GM10847 (cell line): ENCODE data around the gene KIF3B.

Source experiments
- POLR2A ChIP-seq: IDR thresholded peaks from 2 replicates; pipeline ENCODE4 v1.6.1; 2011; ENCODE audit not compliant: insufficient read length; ENCODE audit errors: extremely low read depth

The KIF3B gene

GRCh38 chr20:32238483-32239425 lies 38.7 kb upstream of the KIF3B start:
- TF ChIP-seq POLR2A = no peak

GRCh38 chr20:32240205-32240604 lies 37.2 kb upstream of the KIF3B start:
- no peak for TF ChIP-seq POLR2A

DNA sequence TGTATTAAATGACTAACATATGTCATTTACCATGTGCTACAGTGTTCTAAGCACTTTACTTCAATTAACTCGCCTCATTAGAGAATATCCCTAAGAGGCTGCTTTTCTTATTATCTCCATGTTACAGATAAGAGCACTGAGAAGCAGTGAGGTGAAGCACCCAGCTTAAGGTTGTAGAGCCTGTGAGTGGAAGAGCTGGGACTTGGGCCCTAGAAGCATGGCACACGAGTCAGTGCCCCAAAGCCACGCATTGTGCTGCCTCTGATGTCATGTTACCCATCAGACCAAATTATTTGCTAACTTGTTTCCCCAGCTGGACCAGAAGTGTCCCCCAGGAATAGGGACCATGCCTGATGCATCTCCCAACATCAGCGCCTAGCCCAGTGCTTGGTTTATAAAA lies 35.6 kb upstream of the KIF3B start:
- TF ChIP-seq POLR2A = no peak

- TF ChIP-seq POLR2A = no peak
Measured at GRCh38 chr20:32244150-32244823, 33.2 kb upstream of the KIF3B start.

DNA sequence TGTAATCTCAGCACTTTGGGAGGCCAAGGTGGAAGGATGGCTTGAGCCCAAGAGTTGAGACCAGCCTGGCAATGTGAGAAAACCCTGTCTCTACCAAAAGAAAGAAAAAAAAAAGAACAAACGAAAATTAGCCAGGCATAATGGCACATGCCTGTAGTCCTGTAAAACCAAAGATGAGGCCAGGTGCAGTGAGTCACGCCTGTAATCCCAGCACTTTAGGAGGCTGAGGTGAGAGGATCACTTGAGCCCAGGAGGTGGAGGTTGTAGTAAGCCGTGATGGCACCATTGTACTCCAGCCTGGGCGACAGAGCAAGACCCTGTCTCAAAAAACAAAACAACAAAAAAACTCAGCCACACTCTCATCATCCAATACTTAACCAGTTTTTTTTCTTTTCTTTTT lies 32.5 kb upstream of the KIF3B start:
- TF ChIP-seq POLR2A = no peak

- TF ChIP-seq POLR2A = no peak
Measured at GRCh38 chr20:32248043-32248442, 29.4 kb upstream of the KIF3B start.

DNA sequence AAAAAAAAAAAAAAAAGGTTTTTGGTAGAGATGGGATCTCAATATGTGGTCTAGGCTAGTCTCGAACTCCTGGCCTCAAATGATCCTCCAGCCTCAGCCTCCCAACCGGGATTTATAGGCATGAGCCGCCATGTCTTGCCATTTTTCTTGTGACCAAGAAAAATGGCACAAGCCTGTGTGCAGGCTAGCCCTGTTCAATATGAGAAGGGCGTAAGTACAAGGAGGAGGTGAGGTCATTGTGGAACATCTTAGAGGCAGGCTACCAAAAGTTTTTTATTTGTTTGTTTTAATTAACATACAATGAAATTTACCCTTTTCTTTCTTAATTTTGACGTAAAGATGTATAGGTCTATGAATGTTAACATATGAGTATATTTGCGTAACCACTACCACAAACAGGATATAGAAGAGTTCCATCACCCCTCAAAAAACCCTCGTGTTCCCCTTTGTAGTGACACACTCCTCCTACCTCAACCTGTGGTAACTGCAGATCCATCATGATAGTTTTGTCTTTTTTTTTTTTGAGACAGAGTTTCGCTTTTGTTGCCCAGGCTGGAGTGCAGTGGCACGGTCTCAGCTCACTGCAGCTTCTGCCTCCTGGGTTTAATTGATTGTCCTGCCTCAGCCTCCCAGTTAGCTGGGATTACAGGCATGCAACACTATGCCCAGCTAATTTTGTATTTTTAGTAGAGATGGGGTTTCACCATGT lies 28.3 kb upstream of the KIF3B start:
- TF ChIP-seq POLR2A = no peak

DNA sequence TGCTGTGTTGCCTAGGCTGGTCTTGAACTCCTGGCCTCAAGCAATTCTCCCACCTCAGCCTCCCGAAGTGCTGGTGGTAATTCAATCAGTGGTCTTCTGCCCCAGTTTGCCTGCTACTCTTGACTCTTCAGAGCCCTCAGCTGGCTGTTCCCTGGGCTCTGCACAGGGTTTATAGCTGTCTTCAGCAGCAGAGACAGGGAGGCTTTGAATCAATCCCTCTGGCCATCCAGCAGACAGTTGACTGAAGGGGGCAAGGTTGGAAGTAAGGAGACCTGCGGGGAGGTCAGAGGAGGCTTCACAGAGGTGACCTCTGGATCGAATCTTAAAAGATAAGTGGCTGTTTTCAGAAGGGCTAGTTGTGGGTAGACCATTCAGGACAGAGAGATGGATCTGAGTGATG lies 26.0 kb upstream of the KIF3B start:
- no peak for TF ChIP-seq POLR2A

DNA sequence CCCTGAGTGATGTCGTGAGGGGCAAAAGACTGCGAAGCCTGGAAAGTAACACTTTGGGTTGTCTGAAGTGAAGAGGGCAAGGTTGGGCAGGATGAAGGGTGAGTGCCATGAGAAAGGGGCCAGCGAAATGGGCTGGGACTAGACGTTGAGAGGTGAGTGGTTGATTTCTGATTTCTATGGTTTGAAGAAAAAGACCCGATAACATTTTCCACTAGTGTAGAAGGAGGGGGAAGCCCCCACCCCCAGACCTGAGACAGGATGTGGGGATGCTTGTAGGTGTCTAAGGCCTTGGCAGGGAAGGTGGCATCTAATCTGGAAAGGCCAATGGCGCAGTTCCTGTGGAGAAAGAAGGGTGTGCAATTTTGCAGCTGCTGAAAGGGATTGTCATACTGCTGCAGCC lies 25.3 kb upstream of the KIF3B start:
- no peak for TF ChIP-seq POLR2A

DNA sequence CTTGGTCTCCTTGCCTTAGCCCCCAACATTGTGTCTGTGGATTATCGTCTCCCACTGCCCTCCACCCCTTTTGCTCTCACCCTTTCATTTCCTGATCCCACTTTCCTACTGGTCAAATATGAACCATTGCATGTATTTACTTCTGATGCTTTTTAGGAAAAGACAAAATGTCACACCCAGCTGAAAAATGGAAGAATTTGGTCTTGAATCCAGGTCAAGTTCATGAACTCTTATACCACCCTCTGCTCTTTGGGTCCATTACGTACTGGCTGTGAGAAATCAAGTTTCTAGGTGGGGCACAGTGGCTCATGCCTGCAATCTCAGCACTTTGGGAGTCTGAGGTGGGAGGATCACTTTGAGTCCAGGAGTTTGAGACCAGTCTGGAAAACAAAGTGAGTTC lies 15.8 kb upstream of the KIF3B start:
- TF ChIP-seq POLR2A = no peak

DNA sequence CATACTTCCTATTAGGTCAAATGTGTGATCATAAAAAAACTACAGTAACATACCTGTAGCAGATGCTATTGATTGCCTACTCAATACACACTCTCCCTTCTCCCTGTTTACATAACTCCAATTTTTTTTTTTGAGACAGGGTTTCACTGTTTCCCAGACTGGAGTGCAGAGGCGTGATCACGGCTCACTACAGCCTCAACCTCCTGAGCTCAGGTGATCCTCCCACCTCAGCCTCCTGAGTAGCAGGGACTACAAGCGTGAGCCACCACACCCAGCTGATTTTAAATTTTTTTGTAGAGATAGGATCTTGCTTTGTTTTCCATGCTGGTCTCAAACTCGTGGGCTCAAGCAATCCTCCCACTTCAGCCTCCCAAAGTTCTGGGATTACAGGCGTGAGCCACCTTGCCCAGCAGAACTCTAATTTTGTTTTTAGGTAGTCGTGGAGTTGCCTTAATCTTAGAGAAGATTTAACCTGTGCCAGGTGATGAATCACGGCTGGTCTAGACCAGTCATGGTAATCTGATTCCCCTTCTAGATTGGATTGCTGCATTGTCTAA lies 14.0 kb upstream of the KIF3B start:
- no peak for TF ChIP-seq POLR2A

DNA sequence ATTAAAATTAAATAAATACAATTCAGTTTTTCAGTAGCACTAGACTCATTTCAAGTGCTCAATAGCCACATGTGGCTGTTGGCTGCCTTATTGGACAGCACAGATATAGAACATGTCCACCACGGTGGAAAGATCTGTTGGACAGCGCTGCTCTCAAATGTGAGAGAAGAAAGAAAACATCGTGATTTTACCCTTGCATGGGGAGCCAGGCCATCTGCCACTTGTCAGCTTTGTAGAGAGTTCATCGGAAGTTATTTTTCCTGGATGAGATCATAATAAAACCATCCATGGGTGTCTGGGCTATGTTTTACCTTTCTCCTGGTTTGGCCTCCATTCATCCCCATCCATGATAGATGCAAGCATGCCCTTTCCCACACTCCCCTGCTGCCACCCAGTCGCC lies 5.8 kb upstream of the KIF3B start:
- no peak for TF ChIP-seq POLR2A

GRCh38 chr20:32274359-32274758 lies 3.1 kb upstream of the KIF3B start:
- TF ChIP-seq POLR2A = no peak

DNA sequence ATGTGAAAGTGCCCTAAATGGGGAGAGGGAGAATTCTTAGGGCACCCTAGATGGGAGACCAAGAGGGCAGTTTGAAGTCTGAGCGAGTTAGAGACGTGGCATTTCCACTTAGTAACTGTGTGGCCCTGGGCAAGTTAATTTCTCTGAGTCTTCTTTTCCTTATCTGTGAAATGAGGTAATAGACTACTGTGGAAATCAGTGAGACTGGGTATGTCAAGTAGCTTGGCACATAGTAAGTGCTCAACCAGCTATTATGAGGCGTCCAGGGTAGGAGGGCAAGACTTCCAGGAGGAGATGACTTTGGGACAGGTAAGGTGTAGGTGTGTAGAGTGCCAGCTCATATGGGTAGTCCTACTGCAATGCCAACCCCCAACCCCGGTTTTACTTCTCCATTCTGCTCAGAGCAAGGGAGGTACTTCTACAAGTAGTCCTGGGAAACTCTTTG lies 770 bp downstream of the KIF3B start:
- TF ChIP-seq POLR2A = no peak

DNA sequence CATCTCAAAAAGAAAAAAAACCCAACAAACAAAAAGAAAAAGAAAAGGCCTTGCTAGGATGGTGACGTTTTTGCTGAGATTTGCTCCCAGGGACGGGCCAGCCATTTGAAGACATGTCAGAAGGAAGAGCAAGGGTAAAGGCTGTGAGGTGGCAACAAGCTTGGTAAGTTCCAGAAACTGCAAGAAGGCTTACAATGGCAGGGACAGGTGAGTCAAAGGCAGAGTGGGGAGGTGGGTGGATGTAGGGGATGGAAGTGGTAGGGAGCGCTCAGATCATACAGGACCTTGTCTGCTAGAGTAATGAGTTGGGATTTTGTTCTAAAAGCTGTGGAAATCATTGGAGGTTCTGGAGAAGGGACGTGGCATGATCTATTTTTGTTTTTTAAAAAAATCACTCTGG lies 4.3 kb downstream of the KIF3B start:
- no peak for TF ChIP-seq POLR2A
